HepG2 (cell line): Measurements from ENCODE around the gene SMIM14. TPM values are rescaled to one million over a fixed set of nuclear protein-coding genes. Genes with fewer than 3 reads are reported as not detected.

Source experiments
- ARID3A ChIP-seq: IDR thresholded peaks from 2 replicates; pipeline ENCODE4 v1.6.1; 2012; ENCODE audit warnings: low read depth, low read length, improper control_type of control experiment
- BCL3 ChIP-seq: sonication (generic); formaldehyde crosslinking; IDR thresholded peaks from 2 replicates; pipeline ENCODE4 v1.5.1; 2020; ENCODE audit warnings: mild to moderate bottlenecking, missing genetic modification reagents, moderate library complexity
- CBX2 ChIP-seq, 2 experiments: fragments of 200-600 bp in 1 of 2; sonication (generic); formaldehyde crosslinking in 1 of 2; IDR thresholded peaks; 2 replicates each; pipeline versions ENCODE4 v1.7.0 to v1.8.1; 2018 to 2022; ENCODE audit warnings: low read depth in 2 of 2, low read length in 1 of 2, mild to moderate bottlenecking in 1 of 2, missing genetic modification reagents in 1 of 2
- CSRNP1 ChIP-seq: sonication (generic); formaldehyde crosslinking; IDR thresholded peaks from 2 replicates; pipeline ENCODE4 v1.8.1; 2023; ENCODE audit warnings: mild to moderate bottlenecking, missing genetic modification reagents
- DMAP1 ChIP-seq: IDR thresholded peaks from 2 replicates; pipeline ENCODE4 v1.6.1; 2016
- E2F1 ChIP-seq: sonication (generic); formaldehyde crosslinking; IDR thresholded peaks from 2 replicates; pipeline ENCODE4 v1.5.0; 2020; ENCODE audit warnings: missing genetic modification reagents
- FOXK2 ChIP-seq: fragments of 450-650 bp; IDR thresholded peaks from 2 replicates; pipeline ENCODE4 v1.6.1; 2016
- GLI4 ChIP-seq: sonication (generic); formaldehyde crosslinking; IDR thresholded peaks from 2 replicates; pipeline ENCODE4 v1.5.1; 2020; ENCODE audit warnings: missing genetic modification reagents, mild to moderate bottlenecking, moderate library complexity, borderline replicate concordance
- NKX3-1 ChIP-seq: sonication (generic); formaldehyde crosslinking; IDR thresholded peaks from 2 replicates; pipeline ENCODE4 v1.5.0; 2020; ENCODE audit warnings: missing genetic modification reagents
- PRMT3 ChIP-seq: sonication (generic); formaldehyde crosslinking; IDR thresholded peaks from 2 replicates; pipeline ENCODE4 v1.8.1; 2022; ENCODE audit warnings: low read depth, mild to moderate bottlenecking, moderate library complexity, missing genetic modification reagents, borderline replicate concordance
- RAD21 ChIP-seq: fragments of 450-650 bp; formaldehyde crosslinking; IDR thresholded peaks from 2 replicates; pipeline ENCODE4 v1.5.0; 2020; ENCODE audit warnings: mild to moderate bottlenecking
- SSRP1 ChIP-seq: IDR thresholded peaks from 2 replicates; pipeline ENCODE4 v1.6.1; 2016; ENCODE audit warnings: control low read depth
- TFDP2 ChIP-seq: sonication (generic); formaldehyde crosslinking; IDR thresholded peaks from 2 replicates; pipeline ENCODE4 v1.4.0; 2020; ENCODE audit warnings: missing genetic modification reagents
- ZBTB20 ChIP-seq: sonication (generic); formaldehyde crosslinking; IDR thresholded peaks from 2 replicates; pipeline ENCODE4 v1.8.1; 2023; ENCODE audit warnings: missing genetic modification reagents, low read depth, mild to moderate bottlenecking, borderline replicate concordance
- ZC3H4 ChIP-seq: sonication (generic); formaldehyde crosslinking; IDR thresholded peaks from 2 replicates; pipeline ENCODE4 v1.4.0; 2020; ENCODE audit warnings: missing genetic modification reagents, borderline replicate concordance
- ZKSCAN8 ChIP-seq: IDR thresholded peaks from 2 replicates; pipeline ENCODE4 v1.6.1; 2016; ENCODE audit warnings: borderline replicate concordance, missing genetic modification reagents, missing compliant biosample characterization
- ZNF317 ChIP-seq: sonication (generic); formaldehyde crosslinking; IDR thresholded peaks from 2 replicates; pipeline ENCODE4 v1.5.0; 2020; ENCODE audit warnings: mild to moderate bottlenecking, missing genetic modification reagents
- ZNF557 ChIP-seq: sonication (generic); formaldehyde crosslinking; IDR thresholded peaks from 2 replicates; pipeline ENCODE4 v1.4.0; 2020; ENCODE audit warnings: missing genetic modification reagents
- ZNF761 ChIP-seq: sonication (generic); formaldehyde crosslinking; conservative IDR thresholded peaks from 2 replicates; pipeline ENCODE4 v1.4.0; 2020; ENCODE audit warnings: mild to moderate bottlenecking, missing genetic modification reagents
- ZNF781 ChIP-seq: sonication (generic); formaldehyde crosslinking; IDR thresholded peaks from 2 replicates; pipeline ENCODE4 v1.5.1; 2020; ENCODE audit warnings: borderline replicate concordance, mild to moderate bottlenecking, missing genetic modification reagents; ENCODE audit errors: not compliant biosample characterization
- polyA plus RNA-seq, 8 experiments: library from polyadenylated mRNA; depleted of rRNA in 3 of 8; stranded (reverse) in 7 of 8; unstranded in 1 of 8; fragments of >200 nt; fragmentation: Illumina TruSeq in 4 of 8; extraction: Trizol in 4 of 8; gene quantifications; 2 replicates each; pipeline versions ENCODE4 v1.2.1 to v1.2.3, GENCODE V29; 2011 to 2016; ENCODE audit warnings: low read depth in 4 of 8, missing spikeins in 1 of 8, mixed read lengths in 1 of 8; ENCODE audit not compliant: insufficient read depth in 1 of 8
- total RNA-seq, 5 experiments: library from RNA; depleted of rRNA; stranded (reverse); fragments of >200 nt; fragmentation: Illumina TruSeq; extraction: Trizol; gene quantifications; 2 replicates each; pipeline ENCODE4 v1.2.3, GENCODE V29; 2016; ENCODE audit warnings: low read depth in 1 of 5

SMIM14 gene
- total and polyA plus RNA-seq, 2 of the 13 experiments (the other 11 are each of a cell fraction or from before 2014, with no cell fraction given) = 16.3 to 28.1 TPM

- peak; percentile 88; the same call in 1 of the 2 replicates for TF ChIP-seq CSRNP1 (CRISPR knock-in tag)
- TF ChIP-seq ZKSCAN8 = peak; percentile 46; the same call in 1 of the 2 replicates
- TF ChIP-seq E2F1 (CRISPR knock-in tag) = peak; percentile 80
- TF ChIP-seq DMAP1 (CRISPR knock-in tag) = no peak
- TF ChIP-seq BCL3 (CRISPR knock-in tag) = no peak
- peak; percentile 25; the same call in 1 of the 2 replicates for TF ChIP-seq ZNF761 (CRISPR knock-in tag)
- TF ChIP-seq ZNF781 (CRISPR knock-in tag) = peak; percentile 77
- peak; percentile 75; the same call in 1 of the 2 replicates for TF ChIP-seq NKX3-1 (CRISPR knock-in tag)
- TF ChIP-seq SSRP1 = no peak
- no peak for TF ChIP-seq CBX2 (IDR thresholded peaks at IDR 0.05; ENCODE audit: low read depth, low read length)
- no peak for TF ChIP-seq CBX2 (CRISPR knock-in tag; IDR thresholded peaks at IDR 0.05; ENCODE audit: low read depth)
- TF ChIP-seq PRMT3 (CRISPR knock-in tag) = 0 out of 2 replicates have a peak, but pooled peaks have one; percentile 41
- TF ChIP-seq TFDP2 (CRISPR knock-in tag) = peak; percentile 95
- 0 out of 2 replicates have a peak, but pooled peaks have one; percentile 28 for TF ChIP-seq RAD21
- TF ChIP-seq ZC3H4 (CRISPR knock-in tag) = no peak
- TF ChIP-seq FOXK2 = 0 out of 2 replicates have a peak, but pooled peaks have one; percentile 43
- TF ChIP-seq ARID3A = no peak; the same call in 1 of the 2 replicates
- peak; percentile 81; the same call in 1 of the 2 replicates for TF ChIP-seq ZBTB20 (CRISPR knock-in tag)
- no peak for TF ChIP-seq GLI4 (CRISPR knock-in tag)
- peak; percentile 85; the same call in 1 of the 2 replicates for TF ChIP-seq ZNF557 (CRISPR knock-in tag)
- peak; percentile 70; the same call in 1 of the 2 replicates for TF ChIP-seq ZNF317
These were observed at the start of gene SMIM14 (continued) for GRCh38 chr4:39638354-39639239.
